Left lung (tissue), 10 donors: ENCODE results near the gene SCNN1B. TPM values are rescaled to one million over a fixed set of nuclear protein-coding genes. Genes with fewer than 3 reads are reported as not detected.
A peak's percentile ranks its signal among the peaks of the same experiment; 100 is the strongest.
"Not testable (repeated sequence)": the region's sequence is repeated elsewhere in the genome, so short reads cannot be mapped to it uniquely, and the experiment has no call there.

ENCODE experiments used
- ATAC-seq: fragments of 200-7000 bp; cut with Tn5 transposase; one replicate; pipeline ENCODE4 v1.9.1; 2020; ENCODE audit warnings: moderate library complexity
- DNase-seq, 4 donors: peaks; one replicate each; pipeline ENCODE4 v3.0.0-alpha.2; 2013 to 2020
- H3K27ac ChIP-seq, 2 donors: fragments of 200-600 bp; sonication (generic) in 1 of 2; one replicate each; pipeline versions ENCODE4 v1.5.0 to v1.8.0; 2020 to 2021
- H3K27me3 ChIP-seq, 2 donors: fragments of 200-600 bp; sonication (generic) in 1 of 2; one replicate each; pipeline versions ENCODE4 v1.5.0 to v1.8.0; 2020 to 2021
- H3K36me3 ChIP-seq, 2 donors: fragments of 200-600 bp; sonication (generic) in 1 of 2; one replicate each; pipeline versions ENCODE4 v1.5.0 to v1.8.0; 2020 to 2021
- H3K4me1 ChIP-seq, 2 donors: fragments of 200-600 bp; one replicate each; pipeline ENCODE4 v1.8.0; 2021
- H3K4me3 ChIP-seq, 2 donors: fragments of 200-600 bp; sonication (generic) in 1 of 2; one replicate each; pipeline versions ENCODE4 v1.5.0 to v1.8.0; 2020 to 2021; ENCODE audit warnings: mild to moderate bottlenecking in 1 of 2
- H3K9me3 ChIP-seq, 2 donors: fragments of 200-600 bp; sonication (generic) in 1 of 2; one replicate each; pipeline versions ENCODE4 v1.5.0 to v1.8.0; 2020 to 2021
- intact Hi-C, 2 donors: fragments of 100-400 bp; cut with DNase I; formaldehyde crosslinking; loops; one replicate each; pipeline versions ENCODE4 v1.11.2 to v1.14.2; 2022
- polyA plus RNA-seq, 6 donors: library from polyadenylated mRNA; unstranded; fragments of 120-200 nt; gene quantifications; one replicate each; pipeline ENCODE4 v1.2.1, GENCODE V29; 2013; ENCODE audit not compliant: insufficient read length in 6 of 6
- total RNA-seq, 2 donors: library from RNA; stranded (reverse); fragmentation: NEBNext Ultra II Directional; extraction: Animal tissue kit (Norgen Biotek cat#: 25700); gene quantifications; one replicate each; pipeline ENCODE4 v1.2.1, GENCODE V29; 2021
- TF ChIP-seq, protein P1 (sequence below), 2 donors: fragments of 200-600 bp; sonication (generic) in 1 of 2; IDR thresholded peaks; one replicate each; pipeline versions ENCODE4 v1.5.0 to v1.8.0; 2021; ENCODE audit warnings: antibody characterized with exemption in 2 of 2
- donor health status: DM: no; HTN: yes; CAD: no.
- donor health status: DM: no; HTN: no; CAD: no.

SCNN1B gene
- total and polyA plus RNA-seq, 8 donors: 2.4 to 28.6 (median 3.4) TPM

DNA sequence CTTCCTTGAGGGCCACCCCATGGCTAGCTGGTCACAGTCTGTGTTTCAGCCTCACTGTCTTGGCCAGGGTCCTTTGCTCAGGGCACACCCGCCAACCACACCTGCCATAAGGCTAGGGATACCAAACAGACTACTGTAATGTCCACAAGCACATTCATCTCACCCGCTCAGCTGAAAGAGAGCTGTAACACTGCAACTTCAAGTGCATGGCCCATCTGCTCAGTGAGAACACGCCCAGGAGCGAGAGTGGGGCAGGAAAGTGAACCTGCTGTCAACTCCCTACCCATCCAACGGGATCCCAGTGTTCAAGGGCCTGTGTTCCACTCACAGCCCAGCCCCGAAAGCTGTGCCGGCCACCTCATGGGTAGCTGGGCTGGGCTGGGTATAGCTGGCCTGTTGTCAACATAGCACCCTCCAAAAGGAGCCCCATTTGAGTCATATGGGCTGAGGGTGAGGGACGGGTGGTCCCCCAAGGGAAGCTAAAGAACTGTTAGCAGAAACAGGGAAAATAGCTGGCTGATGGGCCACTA is 55.7 kb downstream of the SCNN1B start:
- intact Hi-C loops: no loop called here
- ATAC-seq: no peak
- Histone ChIP-seq H3K36me3 (no peaks in the 10 kb centered on the region), H3K4me1 (peaks cover 0 to 3% of the 10 kb centered on the region in 2 donors), H3K9me3 (no peaks in the 10 kb centered on the region), H3K27me3 (no peaks in the 10 kb centered on the region), H3K27ac (no peak overlapping the region), H3K4me3 (no peak overlapping the region)
- DNase-seq: no peak
- TF ChIP-seq, protein P1, sequence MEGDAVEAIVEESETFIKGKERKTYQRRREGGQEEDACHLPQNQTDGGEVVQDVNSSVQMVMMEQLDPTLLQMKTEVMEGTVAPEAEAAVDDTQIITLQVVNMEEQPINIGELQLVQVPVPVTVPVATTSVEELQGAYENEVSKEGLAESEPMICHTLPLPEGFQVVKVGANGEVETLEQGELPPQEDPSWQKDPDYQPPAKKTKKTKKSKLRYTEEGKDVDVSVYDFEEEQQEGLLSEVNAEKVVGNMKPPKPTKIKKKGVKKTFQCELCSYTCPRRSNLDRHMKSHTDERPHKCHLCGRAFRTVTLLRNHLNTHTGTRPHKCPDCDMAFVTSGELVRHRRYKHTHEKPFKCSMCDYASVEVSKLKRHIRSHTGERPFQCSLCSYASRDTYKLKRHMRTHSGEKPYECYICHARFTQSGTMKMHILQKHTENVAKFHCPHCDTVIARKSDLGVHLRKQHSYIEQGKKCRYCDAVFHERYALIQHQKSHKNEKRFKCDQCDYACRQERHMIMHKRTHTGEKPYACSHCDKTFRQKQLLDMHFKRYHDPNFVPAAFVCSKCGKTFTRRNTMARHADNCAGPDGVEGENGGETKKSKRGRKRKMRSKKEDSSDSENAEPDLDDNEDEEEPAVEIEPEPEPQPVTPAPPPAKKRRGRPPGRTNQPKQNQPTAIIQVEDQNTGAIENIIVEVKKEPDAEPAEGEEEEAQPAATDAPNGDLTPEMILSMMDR (IDR thresholded peaks at IDR 0.05): no peak

DNA sequence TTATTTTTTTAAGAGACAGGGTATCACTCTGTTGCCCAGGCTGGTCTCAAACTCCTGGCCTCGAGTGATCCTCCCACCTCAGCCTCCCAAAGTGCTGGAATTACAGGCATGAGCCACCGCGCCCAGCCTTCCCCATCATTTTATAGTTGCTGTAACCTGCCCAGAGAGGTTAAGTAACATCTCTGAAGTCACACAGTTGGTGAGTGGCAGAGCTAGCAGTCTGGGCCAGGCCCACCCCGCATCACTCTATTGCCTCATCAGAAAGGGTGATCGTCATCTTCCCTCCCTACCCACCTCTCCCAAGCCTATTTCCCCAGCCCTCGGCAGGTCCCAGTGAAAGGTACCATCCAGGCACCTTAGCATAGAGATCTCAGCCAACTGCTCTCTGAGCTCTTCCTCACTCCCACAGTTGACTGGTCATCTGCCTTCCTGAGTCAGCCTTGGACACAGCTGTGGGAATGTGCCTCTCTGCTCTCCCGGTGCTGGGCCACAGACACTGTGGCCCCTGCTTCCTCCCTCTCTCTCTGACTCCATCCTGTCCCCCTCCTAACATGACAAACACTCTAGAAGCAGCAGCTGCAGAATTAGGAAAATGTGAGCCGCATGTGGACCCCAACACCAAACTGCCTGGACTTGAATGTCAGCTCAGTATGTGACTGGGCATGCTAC is 57.1 kb downstream of the SCNN1B start:
- no peak for ATAC-seq
- Histone ChIP-seq H3K27ac (no peak overlapping the region), H3K4me3 (no peak overlapping the region), H3K36me3 (no peaks in the 10 kb centered on the region), H3K27me3 (no peaks in the 10 kb centered on the region), H3K4me1 (peaks cover 0 to 3% of the 10 kb centered on the region in 2 donors), H3K9me3 (no peaks in the 10 kb centered on the region)
- TF ChIP-seq, protein P1 (IDR thresholded peaks at IDR 0.05): no peak
- intact Hi-C loops: no loop called here
- no peak for DNase-seq

- Histone ChIP-seq H3K27ac (peak overlapping the region in 1 of 2 donors; percentile 76), H3K4me3 (no peak overlapping the region), H3K4me1 (peaks cover 0 to 3% of the 10 kb centered on the region in 2 donors), H3K36me3 (no peaks in the 10 kb centered on the region), H3K9me3 (no peaks in the 10 kb centered on the region), H3K27me3 (no peaks in the 10 kb centered on the region)
- peak; percentile 10 to 89 (median 59) for DNase-seq
- intact Hi-C loops: no loop called here
- TF ChIP-seq, protein P1 (IDR thresholded peaks at IDR 0.05): no peak
- peak; percentile 91 for ATAC-seq
Observed at GRCh38 chr16:23362460-23363317, 60.6 kb downstream of the SCNN1B start.

DNA sequence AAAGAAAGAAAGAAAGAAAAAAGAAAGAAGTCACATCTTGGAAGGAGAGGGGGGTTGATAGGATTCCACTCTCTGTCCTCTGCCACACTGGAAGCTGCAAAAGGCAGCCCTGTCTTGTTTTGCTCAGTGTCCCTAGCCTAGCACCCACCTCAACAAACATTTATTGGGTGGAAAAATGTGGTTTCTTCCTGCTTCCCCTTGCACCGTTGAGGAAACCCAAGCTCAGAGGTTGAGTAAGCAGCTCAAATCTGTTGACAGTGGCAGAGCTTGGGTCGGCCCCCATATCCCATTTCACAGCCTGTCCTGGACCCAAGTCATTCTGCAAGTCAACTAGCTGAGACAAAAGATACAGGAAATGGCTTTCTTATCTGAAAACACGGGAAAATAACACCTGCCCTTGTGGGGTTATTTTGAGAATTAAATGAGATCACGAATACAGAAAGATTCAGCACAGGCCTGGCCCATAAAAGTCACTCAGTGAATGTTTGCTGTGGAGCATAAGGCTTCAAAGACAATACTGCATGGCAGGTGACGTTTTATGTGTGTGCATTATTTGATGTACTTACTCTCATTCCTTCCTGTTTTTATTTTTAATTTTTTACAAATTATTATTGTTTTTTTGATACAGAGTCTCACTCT is 63.6 kb downstream of the SCNN1B start:
- DNase-seq (no peak), ATAC-seq (no peak)
- TF ChIP-seq, protein P1 (IDR thresholded peaks at IDR 0.05): no peak
- no peak overlapping the region for H3K4me3 ChIP-seq
- H3K4me1 ChIP-seq: peaks cover 0 to 3% of the 10 kb centered on the region in 2 donors
- no peaks in the 10 kb centered on the region for H3K36me3 ChIP-seq
- H3K27ac ChIP-seq: no peak overlapping the region
- no peaks in the 10 kb centered on the region for H3K9me3 ChIP-seq
- intact Hi-C loops: no loop called here
- no peaks in the 10 kb centered on the region for H3K27me3 ChIP-seq

DNA sequence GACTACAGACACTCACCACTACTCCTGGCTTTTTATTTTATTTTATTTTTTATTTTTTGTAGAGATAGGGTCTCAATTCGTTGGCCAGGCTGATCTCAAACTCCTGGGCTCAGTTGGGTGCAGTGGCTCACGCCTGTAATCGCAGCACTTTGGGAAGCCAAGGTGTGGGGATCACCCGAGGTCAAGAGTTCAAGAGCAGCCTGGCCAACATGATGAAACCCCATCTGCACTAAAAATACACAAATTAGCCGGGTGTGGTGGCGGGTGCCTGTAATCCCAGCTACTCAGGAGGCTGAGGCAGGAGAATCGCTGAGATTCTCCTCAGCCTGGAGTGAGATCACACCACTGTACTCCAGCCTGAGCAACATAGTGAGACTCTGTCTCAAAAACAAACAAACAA is 64.2 kb downstream of the SCNN1B start:
- H3K36me3 ChIP-seq, ATAC-seq, DNase-seq, H3K4me3 ChIP-seq, H3K27me3 ChIP-seq, H3K9me3 ChIP-seq, intact Hi-C loops, H3K4me1 ChIP-seq, H3K27ac ChIP-seq: not testable (repeated sequence)
